Skin epidermis (tissue), 12 donors: ENCODE measurements around the gene SH2D1A.

Experiments used
- H3K27ac ChIP-seq, 21 experiments: fragments of 200-600 bp; sonication (generic) in 11 of 21; one replicate each; pipeline ENCODE4 v1.5.0; 2020; ENCODE audit warnings: mild to moderate bottlenecking in 3 of 21, inconsistent platforms in 2 of 21, moderate library complexity in 2 of 21
- H3K4me3 ChIP-seq, 7 experiments: fragments of 200-600 bp; sonication (generic) in 2 of 7; one replicate each; pipeline ENCODE4 v1.5.0; 2020; ENCODE audit warnings: inconsistent platforms in 2 of 7, mild to moderate bottlenecking in 2 of 7, moderate library complexity in 1 of 7

Gene SH2D1A

GRCh38 chrX:124348182-124348581 is 1.8 kb downstream of the SH2D1A start:
- Histone ChIP-seq H3K27ac (peak overlapping the region in 10 of 21 experiments; percentile 1 to 85 (median 40)), H3K4me3 (peak overlapping the region in 3 of 7 experiments; percentile 2 to 25 (median 5))

- H3K4me3 ChIP-seq: peak overlapping the region in 1 of 7 experiments; percentile 25
Measured at GRCh38 chrX:124348885-124349453, 2.6 kb downstream of the SH2D1A start.

GRCh38 chrX:124354648-124355047 is 8.3 kb downstream of the SH2D1A start:
- no peak overlapping the region for H3K27ac ChIP-seq
- H3K4me3 ChIP-seq: no peak overlapping the region

More at GRCh38 chrX:124348885-124349453, 2.6 kb downstream of the SH2D1A start:
- H3K27ac ChIP-seq: peak overlapping the region in 2 of 21 experiments; percentile 73 to 85

GRCh38 chrX:124358800-124359383 is 12.5 kb downstream of the SH2D1A start:
- no peak overlapping the region for H3K4me3 ChIP-seq
- H3K27ac ChIP-seq: no peak overlapping the region

- H3K27ac ChIP-seq: no peak overlapping the region
- H3K4me3 ChIP-seq: no peak overlapping the region
Measured at GRCh38 chrX:124362072-124362471, 15.7 kb downstream of the SH2D1A start.

- H3K4me3 ChIP-seq: no peak overlapping the region
- no peak overlapping the region for H3K27ac ChIP-seq
Measured at GRCh38 chrX:124362761-124363160, 16.4 kb downstream of the SH2D1A start.

- no peak overlapping the region for H3K4me3 ChIP-seq
- H3K27ac ChIP-seq: no peak overlapping the region
Measured at GRCh38 chrX:124369722-124370121, 23.4 kb downstream of the SH2D1A start.

GRCh38 chrX:124373348-124373747 is 27.0 kb downstream of the SH2D1A start:
- H3K4me3 ChIP-seq: no peak overlapping the region
- H3K27ac ChIP-seq: no peak overlapping the region

- Histone ChIP-seq H3K4me3 (no peak overlapping the region), H3K27ac (no peak overlapping the region)
Measured at GRCh38 chrX:124378643-124379042, 32.3 kb downstream of the SH2D1A start.

- no peak overlapping the region for H3K27ac ChIP-seq
- H3K4me3 ChIP-seq: no peak overlapping the region
Measured at GRCh38 chrX:124383354-124383753, 37.0 kb downstream of the SH2D1A start.

GRCh38 chrX:124386401-124386800 is 40.0 kb downstream of the SH2D1A start:
- Histone ChIP-seq H3K27ac (no peak overlapping the region), H3K4me3 (no peak overlapping the region)

- Histone ChIP-seq H3K27ac (no peak overlapping the region), H3K4me3 (no peak overlapping the region)
Measured at GRCh38 chrX:124388562-124388961, 42.2 kb downstream of the SH2D1A start.

- H3K27ac ChIP-seq: no peak overlapping the region
- H3K4me3 ChIP-seq: no peak overlapping the region
Measured at GRCh38 chrX:124392794-124393193, 46.4 kb downstream of the SH2D1A start.

GRCh38 chrX:124393238-124393637 is 46.9 kb downstream of the SH2D1A start:
- Histone ChIP-seq H3K27ac (no peak overlapping the region), H3K4me3 (no peak overlapping the region)

GRCh38 chrX:124393659-124394058 is 47.3 kb downstream of the SH2D1A start:
- Histone ChIP-seq H3K4me3 (no peak overlapping the region), H3K27ac (no peak overlapping the region)

GRCh38 chrX:124395145-124395880 is 49.0 kb downstream of the SH2D1A start:
- H3K4me3 ChIP-seq: no peak overlapping the region
- H3K27ac ChIP-seq: no peak overlapping the region

GRCh38 chrX:124401696-124402095 is 55.3 kb downstream of the SH2D1A start:
- Histone ChIP-seq H3K4me3 (no peak overlapping the region), H3K27ac (no peak overlapping the region)

GRCh38 chrX:124405868-124406267 is 59.5 kb downstream of the SH2D1A start:
- no peak overlapping the region for H3K27ac ChIP-seq
- no peak overlapping the region for H3K4me3 ChIP-seq

GRCh38 chrX:124406294-124407014 is 60.1 kb downstream of the SH2D1A start:
- no peak overlapping the region for H3K27ac ChIP-seq
- H3K4me3 ChIP-seq: no peak overlapping the region

- H3K27ac ChIP-seq: no peak overlapping the region
- H3K4me3 ChIP-seq: no peak overlapping the region
Measured at GRCh38 chrX:124407226-124407625, 60.9 kb downstream of the SH2D1A start.
